ENCODE measurements around the gene ERH. TPM values are rescaled to one million over a fixed set of nuclear protein-coding genes. Genes with fewer than 3 reads are reported as not detected.

The ERH gene
- total RNA-seq (2022; extraction: Qiagen RNA extraction), result 323 to 351 TPM (median 331 TPM) in 5 replicates

GRCh38 chr14:69398053-69398817 is at the start of gene ERH, which contains the start of gene SLC39A9:
ERH (minus strand) TSS chr14:69398299; CDS start chr14:69398233, 66 bp downstream.
SLC39A9 (plus strand) TSS chr14:69398692; CDS start chr14:69399370, 678 bp downstream.

Other genes starting within 250 kb of the ERH start
- gene DCAF5, start 245.2 kb downstream of the ERH start, total RNA-seq (2022; extraction: Qiagen RNA extraction), result 14.8 to 19.6 TPM (median 17.9 TPM) in 5 replicates
- 10.9 to 13.3 TPM (median 12.5 TPM) in 5 replicates for gene EXD2, start 206.8 kb downstream of the ERH start, total RNA-seq (2022; extraction: Qiagen RNA extraction)
- gene GALNT16, start 138.1 kb downstream of the ERH start, total RNA-seq (2022; extraction: Qiagen RNA extraction), result 2.4 to 3.8 TPM (median 3.5 TPM) in 5 replicates
- 36.2 to 43.1 TPM (median 39.0 TPM) in 5 replicates for gene SLC39A9, start 393 bp upstream of the ERH start, total RNA-seq (2022; extraction: Qiagen RNA extraction)
- gene PLEKHD1, start 86.4 kb upstream of the ERH start, total RNA-seq (2022; extraction: Qiagen RNA extraction), result 0.02 to 0.04 TPM (median 0.03 TPM) in 3 of 5 replicates, not detected in the others
- 0.02 to 0.03 TPM in 2 of 5 replicates, not detected in the others for gene CCDC177, start 176.6 kb upstream of the ERH start, total RNA-seq (2022; extraction: Qiagen RNA extraction)
- gene SUSD6, start 213.3 kb upstream of the ERH start, total RNA-seq (2022; extraction: Qiagen RNA extraction), result 6.3 to 7.0 TPM (median 6.5 TPM) in 5 replicates